ENCODE data around the gene POLD4.
A peak's percentile ranks its signal among the peaks of the same experiment; 100 is the strongest.
"Not testable (repeated sequence)": the region's sequence is repeated elsewhere in the genome, so short reads cannot be mapped to it uniquely, and the experiment has no call there.

The POLD4 gene

GRCh38 chr11:67353317-67354074 is at the start of gene POLD4:
Gene POLD4 (minus strand): TSS chr11:67353546. CDS start chr11:67353399, 147 bp downstream.
- peak; percentile 97 for DNase-seq

- DNase-seq, result not testable (repeated sequence)
Measured at GRCh38 chr11:67403085-67403484, 49.7 kb upstream of the POLD4 start.

- DNase-seq, result not testable (repeated sequence)
Measured at GRCh38 chr11:67402192-67402839, 49.0 kb upstream of the POLD4 start.

- DNase-seq, result peak; percentile 86
Measured at GRCh38 chr11:67401495-67402191, 48.3 kb upstream of the POLD4 start, which contains the start of gene PPP1CA. Gene PPP1CA (minus strand): TSS chr11:67401858. CDS start chr11:67401782, 76 bp downstream.

- no peak for DNase-seq
Measured at GRCh38 chr11:67400942-67401494, 47.7 kb upstream of the POLD4 start.

- no peak for DNase-seq
Measured at GRCh38 chr11:67400251-67400941, 47.0 kb upstream of the POLD4 start.

- DNase-seq, result no peak
Measured at GRCh38 chr11:67398661-67399563, 45.6 kb upstream of the POLD4 start.

- no peak for DNase-seq
Measured at GRCh38 chr11:67397986-67398660, 44.8 kb upstream of the POLD4 start.

- DNase-seq, result no peak
Measured at GRCh38 chr11:67397536-67397935, 44.2 kb upstream of the POLD4 start.

GRCh38 chr11:67396587-67397389 is 43.4 kb upstream of the POLD4 start:
- DNase-seq, result no peak

GRCh38 chr11:67396259-67396581 is 42.9 kb upstream of the POLD4 start:
- DNase-seq, result no peak

GRCh38 chr11:67395555-67396258 is 42.4 kb upstream of the POLD4 start:
- DNase-seq, result no peak

- DNase-seq, result no peak
Measured at GRCh38 chr11:67393990-67394389, 40.6 kb upstream of the POLD4 start.

GRCh38 chr11:67393437-67393836 is 40.1 kb upstream of the POLD4 start:
- no peak for DNase-seq

- no peak for DNase-seq
Measured at GRCh38 chr11:67392183-67392715, 38.9 kb upstream of the POLD4 start.

GRCh38 chr11:67391304-67392182 is 38.2 kb upstream of the POLD4 start, which contains the start of gene RAD9A:
Gene RAD9A (plus strand): TSS chr11:67391986. CDS start chr11:67392045, 59 bp downstream.
- DNase-seq, result peak; percentile 98

- DNase-seq, result no peak
Measured at GRCh38 chr11:67390947-67391303, 37.6 kb upstream of the POLD4 start.

- DNase-seq, result no peak
Measured at GRCh38 chr11:67389477-67389876, 36.1 kb upstream of the POLD4 start.

Data from NCI-H510A (cell line).